GM10248 (cell line): ENCODE results near the gene GRIA1.

Experiments used
- CTCF ChIA-PET: fragments of 300-600 bp; sonication (Branson Sonifier 250); formaldehyde crosslinking; extraction: SDS; loops from one replicate; lab custom pipeline; 2021; ENCODE audit warnings: antibody characterized with exemption; lab: Yijun Ruan, JAX
- POLR2A ChIA-PET: fragments of 350-650 bp; sonication (Branson Sonifier 250); formaldehyde crosslinking; extraction: SDS; loops from one replicate; lab custom pipeline; 2020; ENCODE audit warnings: antibody characterized with exemption; lab: Yijun Ruan, JAX
- DNase-seq: peaks from one replicate; pipeline ENCODE4 v3.0.0; 2012; ENCODE audit errors: extremely low spot score
- TF ChIP-seq, protein P1 (sequence below): IDR thresholded peaks from 2 replicates; pipeline ENCODE4 v1.5.1; 2012; ENCODE audit warnings: mild to moderate bottlenecking, low read depth; ENCODE audit errors: extremely low read depth, missing control alignments, control extremely low read depth

The GRIA1 gene

DNA sequence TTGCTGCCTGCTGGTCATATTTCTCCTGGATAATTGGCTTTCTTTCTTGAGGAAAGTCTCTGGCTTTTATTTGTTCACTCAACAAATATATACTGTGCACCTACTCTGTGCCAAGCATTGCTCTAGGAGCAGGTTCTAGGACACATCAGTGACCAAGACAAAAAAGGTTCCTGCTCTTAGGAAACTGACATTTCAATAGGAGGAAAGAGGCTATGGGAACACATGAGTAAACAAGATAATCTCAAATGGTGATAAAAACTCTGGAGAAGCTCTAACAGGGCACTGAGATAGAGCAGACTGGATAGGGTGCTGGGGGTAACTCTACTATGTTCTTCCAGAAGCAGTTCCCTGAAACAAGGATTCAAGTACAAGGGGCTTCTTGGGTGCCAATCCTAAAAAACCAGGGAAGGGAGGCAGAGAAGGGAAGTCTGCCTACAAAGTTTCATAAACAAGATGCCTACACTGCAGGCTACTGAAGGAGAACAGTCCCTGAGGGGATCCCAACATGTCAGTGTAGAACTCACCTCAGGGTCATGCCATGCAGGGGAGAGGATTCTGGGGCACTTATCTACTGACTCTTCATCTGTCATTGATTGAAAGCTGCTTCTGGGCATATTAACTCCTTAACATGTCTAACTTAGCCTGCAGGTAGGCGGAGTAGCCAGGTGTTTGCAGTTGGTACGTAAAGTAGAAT lies 181.3 kb downstream of the GRIA1 start:
- CTCF ChIA-PET, result interaction anchor here (1.1 kb wide), 2 partner anchors 8 to 16 kb away, joined by 3 read pairs; no protein-coding TSS in a partner anchor
- TF ChIP-seq, protein P1, sequence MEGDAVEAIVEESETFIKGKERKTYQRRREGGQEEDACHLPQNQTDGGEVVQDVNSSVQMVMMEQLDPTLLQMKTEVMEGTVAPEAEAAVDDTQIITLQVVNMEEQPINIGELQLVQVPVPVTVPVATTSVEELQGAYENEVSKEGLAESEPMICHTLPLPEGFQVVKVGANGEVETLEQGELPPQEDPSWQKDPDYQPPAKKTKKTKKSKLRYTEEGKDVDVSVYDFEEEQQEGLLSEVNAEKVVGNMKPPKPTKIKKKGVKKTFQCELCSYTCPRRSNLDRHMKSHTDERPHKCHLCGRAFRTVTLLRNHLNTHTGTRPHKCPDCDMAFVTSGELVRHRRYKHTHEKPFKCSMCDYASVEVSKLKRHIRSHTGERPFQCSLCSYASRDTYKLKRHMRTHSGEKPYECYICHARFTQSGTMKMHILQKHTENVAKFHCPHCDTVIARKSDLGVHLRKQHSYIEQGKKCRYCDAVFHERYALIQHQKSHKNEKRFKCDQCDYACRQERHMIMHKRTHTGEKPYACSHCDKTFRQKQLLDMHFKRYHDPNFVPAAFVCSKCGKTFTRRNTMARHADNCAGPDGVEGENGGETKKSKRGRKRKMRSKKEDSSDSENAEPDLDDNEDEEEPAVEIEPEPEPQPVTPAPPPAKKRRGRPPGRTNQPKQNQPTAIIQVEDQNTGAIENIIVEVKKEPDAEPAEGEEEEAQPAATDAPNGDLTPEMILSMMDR, result no peak
- POLR2A ChIA-PET, result no interaction called here
- no peak for DNase-seq

DNA sequence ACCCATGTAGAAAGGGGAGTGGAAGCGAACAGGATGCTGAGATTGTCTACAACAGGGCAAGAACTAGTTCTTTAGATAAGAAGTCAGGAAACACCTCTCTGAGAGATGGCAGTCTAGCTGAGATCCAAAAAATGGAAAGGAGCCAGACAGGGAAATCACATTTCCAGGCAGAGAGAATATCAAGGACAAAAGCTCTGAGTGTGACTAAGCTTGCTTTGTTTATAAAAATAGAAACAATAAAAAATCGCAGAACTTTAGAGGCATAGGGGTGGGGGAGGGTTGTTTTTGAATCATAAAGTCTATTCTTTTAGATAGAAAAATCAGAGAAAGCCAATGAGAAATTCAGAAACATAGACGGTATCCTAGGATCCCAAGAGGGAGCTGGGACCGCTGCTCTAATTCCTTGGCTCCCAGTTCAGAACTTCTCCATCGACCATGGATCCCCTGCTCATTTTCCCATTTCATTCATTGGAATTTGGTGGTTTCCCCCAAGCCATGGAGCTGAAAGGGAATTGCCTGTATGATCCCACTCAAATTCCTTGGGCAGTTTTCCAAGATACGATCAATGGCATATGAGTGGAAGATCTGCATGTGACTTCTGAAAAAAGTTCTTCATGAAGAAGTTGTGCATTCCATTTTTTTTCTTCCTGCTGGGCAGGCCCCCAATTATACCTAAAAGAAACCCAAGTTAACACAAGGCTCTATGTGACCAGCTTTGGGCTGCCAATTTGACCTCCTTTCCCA lies 182.0 kb downstream of the GRIA1 start:
- TF ChIP-seq, protein P1, result no peak
- ChIA-PET CTCF (interaction anchor here (1.1 kb wide), 2 partner anchors 9 to 17 kb away, joined by 3 read pairs; no protein-coding TSS in a partner anchor), POLR2A (no interaction called here)
- DNase-seq, result no peak

DNA sequence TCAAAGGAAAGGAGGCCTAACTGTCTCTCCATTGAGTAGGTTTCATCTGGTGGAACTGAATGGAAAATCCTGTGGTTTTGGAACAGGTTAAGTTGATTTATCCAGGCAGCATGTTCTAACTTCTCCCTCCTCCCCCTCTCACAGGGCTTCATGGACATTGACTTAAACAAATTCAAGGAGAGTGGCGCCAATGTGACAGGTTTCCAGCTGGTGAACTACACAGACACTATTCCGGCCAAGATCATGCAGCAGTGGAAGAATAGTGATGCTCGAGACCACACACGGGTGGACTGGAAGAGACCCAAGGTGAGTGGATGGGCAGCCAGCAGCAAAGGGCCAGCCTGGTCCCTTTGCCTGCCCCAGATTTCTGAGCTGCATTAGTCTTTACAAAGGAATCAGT lies 183.9 kb downstream of the GRIA1 start:
- TF ChIP-seq, protein P1, result no peak
- DNase-seq, result no peak
- CTCF ChIA-PET, result no interaction called here
- POLR2A ChIA-PET, result no interaction called here

DNA sequence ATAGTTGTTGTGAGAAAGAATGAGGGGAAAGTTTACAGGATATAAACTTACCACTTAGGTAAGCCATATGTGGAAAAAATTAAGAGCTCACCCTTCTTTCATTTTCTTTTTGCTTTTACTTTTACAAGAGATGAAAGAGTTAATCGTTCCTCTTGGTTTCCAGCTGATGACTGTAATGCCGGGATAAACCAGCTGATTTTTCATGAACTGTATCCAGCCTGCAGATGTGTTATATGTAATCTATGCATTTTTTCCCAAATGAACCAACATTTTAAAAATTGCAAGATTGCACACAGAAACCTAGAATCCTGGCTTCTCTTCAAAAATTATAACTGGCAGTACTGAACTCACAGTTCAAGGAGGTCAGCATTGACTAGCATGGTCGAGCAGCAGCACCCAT lies 185.9 kb downstream of the GRIA1 start:
- POLR2A ChIA-PET, result no interaction called here
- CTCF ChIA-PET, result interaction anchor here (1.7 kb wide), 1 partner anchor 1144 kb away, joined by 3 read pairs; no protein-coding TSS in a partner anchor
- no peak for DNase-seq
- TF ChIP-seq, protein P1, result no peak

DNA sequence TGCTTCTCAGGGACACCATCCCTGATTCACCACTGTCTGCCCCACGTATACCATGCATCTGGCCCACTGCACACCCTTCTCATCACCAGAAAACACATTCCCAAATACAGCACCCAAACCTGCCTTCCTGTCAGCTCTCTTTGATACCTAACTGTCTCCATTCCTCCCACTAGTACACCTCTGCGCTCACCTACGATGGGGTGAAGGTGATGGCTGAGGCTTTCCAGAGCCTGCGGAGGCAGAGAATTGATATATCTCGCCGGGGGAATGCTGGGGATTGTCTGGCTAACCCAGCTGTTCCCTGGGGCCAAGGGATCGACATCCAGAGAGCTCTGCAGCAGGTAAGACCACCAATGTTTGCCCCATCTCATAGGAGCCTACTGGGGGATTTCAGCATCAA lies 186.4 kb downstream of the GRIA1 start:
- DNase-seq, result no peak
- POLR2A ChIA-PET, result no interaction called here
- CTCF ChIA-PET, result interaction anchor here (1.7 to 3.7 kb wide), 2 partner anchors 8 to 1144 kb away, joined by 3 to 11 read pairs; no protein-coding TSS in a partner anchor
- TF ChIP-seq, protein P1, result no peak

DNA sequence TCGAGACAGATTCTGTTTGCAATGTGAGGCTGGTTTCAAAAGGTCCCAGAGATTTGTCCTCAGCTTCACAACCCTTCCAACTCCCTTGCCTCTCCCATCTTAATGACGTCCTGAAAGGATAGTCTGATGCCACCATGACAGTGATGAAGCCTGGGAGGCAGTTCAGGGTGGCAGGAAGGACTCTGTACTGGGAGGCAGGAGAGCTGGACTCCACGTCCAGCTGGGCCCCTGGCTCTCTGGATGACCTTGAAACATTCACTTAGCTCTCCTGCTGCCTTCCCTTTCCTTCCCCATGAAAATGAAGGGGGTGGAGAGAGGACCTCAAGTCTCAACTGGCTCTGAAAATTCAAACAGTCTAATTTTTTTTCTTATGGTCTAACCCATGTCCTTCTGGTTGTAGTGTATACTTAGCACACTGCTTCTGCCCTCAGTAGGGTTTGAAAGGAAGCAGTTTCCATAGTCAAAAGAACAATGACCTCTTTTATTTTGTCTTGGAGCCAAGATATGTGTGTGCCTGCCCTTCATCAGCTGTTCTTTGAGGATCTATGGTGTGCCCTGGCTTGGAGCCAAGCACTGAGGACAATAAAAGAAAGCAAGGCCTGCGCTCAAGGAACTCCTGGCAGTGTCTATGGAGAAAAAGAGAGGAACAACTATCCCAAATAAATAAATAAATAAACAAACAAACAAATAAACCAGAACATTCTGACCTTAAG lies 188.3 kb downstream of the GRIA1 start:
- POLR2A ChIA-PET, result no interaction called here
- no peak for DNase-seq
- TF ChIP-seq, protein P1, result no peak
- CTCF ChIA-PET, result interaction anchor here (1.2 to 3.7 kb wide), 3 partner anchors 10 to 26 kb away, joined by 3 to 11 read pairs (median 3); no protein-coding TSS in a partner anchor
